GM10847 (cell line): ENCODE data around the gene FZR1.

Experiments
- POLR2A ChIP-seq: IDR thresholded peaks from 2 replicates; pipeline ENCODE4 v1.6.1; 2011; ENCODE audit not compliant: insufficient read length; ENCODE audit errors: extremely low read depth

The FZR1 gene

GRCh38 chr19:3528539-3529211 lies 22.6 kb downstream of the FZR1 start:
- TF ChIP-seq POLR2A: no peak

DNA sequence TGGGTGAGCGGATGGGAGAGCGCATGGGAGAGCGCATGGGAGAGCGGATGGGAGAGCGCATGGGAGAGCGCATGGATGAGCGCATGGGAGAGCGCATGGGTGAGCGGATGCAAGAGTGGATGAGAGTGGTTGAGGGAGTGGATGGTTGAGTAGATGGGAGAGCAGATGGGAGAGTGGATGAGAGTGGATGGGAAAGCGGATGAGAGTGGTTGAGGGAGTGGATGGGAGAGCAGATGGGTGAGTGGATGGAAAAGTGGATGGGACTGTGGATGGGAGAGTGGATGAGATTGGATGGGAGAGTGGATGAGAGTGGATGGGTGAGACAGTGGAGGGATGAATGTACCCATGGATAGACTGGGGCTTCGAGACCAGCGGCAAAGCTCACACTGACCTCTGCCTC lies 24.3 kb downstream of the FZR1 start:
- no peak for TF ChIP-seq POLR2A

DNA sequence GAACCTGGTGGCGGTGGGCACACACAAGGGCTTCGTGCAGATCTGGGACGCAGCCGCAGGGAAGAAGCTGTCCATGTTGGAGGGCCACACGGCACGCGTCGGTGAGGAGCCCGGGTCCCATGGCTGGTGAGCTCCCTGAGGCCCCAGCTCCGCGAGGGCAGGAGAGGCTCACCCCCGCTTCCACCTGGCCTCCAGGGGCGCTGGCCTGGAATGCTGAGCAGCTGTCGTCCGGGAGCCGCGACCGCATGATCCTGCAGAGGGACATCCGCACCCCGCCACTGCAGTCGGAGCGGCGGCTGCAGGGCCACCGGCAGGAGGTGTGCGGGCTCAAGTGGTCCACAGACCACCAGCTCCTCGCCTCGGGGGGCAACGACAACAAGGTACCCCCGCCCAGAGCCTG lies 25.6 kb downstream of the FZR1 start:
- TF ChIP-seq POLR2A: no peak

- no peak for TF ChIP-seq POLR2A
Measured at GRCh38 chr19:3532154-3532786, 26.2 kb downstream of the FZR1 start.

- no peak for TF ChIP-seq POLR2A
Measured at GRCh38 chr19:3533033-3533432, 26.9 kb downstream of the FZR1 start.

- no peak for TF ChIP-seq POLR2A
Measured at GRCh38 chr19:3533563-3534216, 27.6 kb downstream of the FZR1 start.

- TF ChIP-seq POLR2A: no peak
Measured at GRCh38 chr19:3534375-3535234, 28.5 kb downstream of the FZR1 start.

DNA sequence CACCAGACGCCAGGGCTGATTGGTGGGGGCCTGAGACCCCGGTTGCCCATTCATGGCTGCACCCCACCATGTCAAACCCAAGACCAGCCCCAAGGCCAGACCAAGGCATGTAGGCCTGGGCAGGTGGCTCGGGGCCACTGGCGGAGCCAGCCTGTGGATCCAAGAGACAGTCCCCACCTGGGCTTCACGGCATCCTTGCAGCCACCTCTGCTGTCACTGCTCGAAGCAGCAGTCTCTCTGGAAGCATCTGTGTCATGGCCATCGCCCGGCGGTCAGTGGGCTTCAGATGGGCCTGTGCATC lies 29.1 kb downstream of the FZR1 start:
- no peak for TF ChIP-seq POLR2A

GRCh38 chr19:3535563-3535965 lies 29.5 kb downstream of the FZR1 start:
- no peak for TF ChIP-seq POLR2A

- TF ChIP-seq POLR2A: no peak
Measured at GRCh38 chr19:3535981-3536380, 29.9 kb downstream of the FZR1 start.

DNA sequence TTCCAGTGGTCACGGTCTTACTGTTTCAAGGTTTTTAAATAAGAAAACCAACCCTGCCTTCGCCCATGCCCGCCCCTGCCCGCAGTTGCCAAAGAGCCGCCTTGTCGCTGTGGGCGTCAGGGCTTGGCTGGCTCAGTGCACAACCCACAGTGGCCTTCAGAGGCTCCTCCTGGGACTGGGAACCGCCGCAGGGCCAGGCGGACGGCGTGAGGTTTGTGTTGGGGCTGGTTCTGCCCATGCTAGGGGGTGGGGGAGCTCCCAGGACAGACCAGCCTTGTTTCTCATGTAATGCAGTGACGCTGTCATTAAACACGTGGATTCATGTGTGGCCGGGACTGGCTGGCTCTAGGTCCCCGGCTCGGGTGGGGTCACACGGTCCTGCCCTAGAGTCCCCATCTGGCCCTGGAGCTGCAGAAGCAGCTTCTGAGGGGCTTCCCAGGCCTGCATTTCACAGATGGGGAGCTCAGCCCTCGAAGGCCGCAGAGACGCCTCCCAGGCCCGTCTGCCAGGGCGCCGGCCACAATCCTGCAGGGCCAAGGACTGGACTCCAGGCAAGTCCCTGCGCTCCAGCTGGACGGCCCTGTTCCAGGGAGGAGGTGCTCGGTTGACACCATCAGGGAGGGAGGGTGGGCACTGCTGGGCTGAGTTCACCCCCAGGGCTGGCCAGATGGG lies 30.5 kb downstream of the FZR1 start:
- no peak for TF ChIP-seq POLR2A

DNA sequence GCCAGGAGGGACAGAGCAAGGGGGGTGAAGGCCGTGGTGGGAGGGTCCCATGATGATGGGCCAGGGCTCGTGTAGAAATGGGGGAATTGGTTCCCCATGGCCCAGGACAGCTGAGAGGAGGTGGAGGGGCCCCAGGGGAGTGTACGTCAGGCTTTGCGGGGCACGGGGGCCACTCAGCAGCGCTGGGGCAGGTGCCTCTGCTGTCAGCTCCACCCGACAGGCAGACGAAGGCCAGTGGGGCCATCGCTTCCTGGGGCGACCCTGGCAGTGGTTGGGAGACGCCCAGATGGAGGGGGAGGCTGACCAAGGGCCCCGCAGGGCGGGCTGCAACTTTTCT lies 31.0 kb downstream of the FZR1 start:
- no peak for TF ChIP-seq POLR2A

GRCh38 chr19:3537438-3538240 lies 31.5 kb downstream of the FZR1 start:
- no peak for TF ChIP-seq POLR2A

DNA sequence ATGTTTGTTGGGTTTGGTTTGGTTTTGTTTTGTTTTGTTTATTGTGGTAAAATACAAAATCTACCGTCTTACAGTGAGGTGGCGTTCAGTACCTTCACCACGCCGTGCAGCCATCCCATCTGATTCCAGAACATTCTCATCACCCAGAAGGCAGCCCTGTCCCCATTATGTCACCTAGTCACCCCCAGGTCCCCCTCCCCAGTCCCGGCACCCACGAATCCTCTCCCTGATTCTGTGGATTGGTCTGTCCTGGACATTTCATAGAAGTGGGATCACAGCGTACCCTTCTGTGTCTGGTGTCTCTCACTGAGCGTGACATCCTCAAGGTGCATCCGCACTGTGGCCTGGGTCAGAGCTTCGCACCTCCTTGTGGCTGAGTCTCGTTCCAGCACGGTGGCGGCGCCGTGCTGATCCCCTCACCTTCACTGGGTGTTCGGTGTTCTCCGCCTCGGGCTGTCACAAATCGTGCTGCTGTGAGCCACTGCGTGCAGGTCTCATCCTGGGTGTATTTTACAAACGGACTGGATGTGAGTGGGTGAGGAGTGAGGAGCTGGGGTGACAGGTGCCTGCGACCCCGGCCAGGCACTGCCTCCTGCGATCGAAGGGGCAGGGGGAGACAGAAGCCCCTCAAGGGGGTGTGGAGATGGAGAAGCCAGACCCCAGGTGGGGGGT lies 32.3 kb downstream of the FZR1 start:
- TF ChIP-seq POLR2A: no peak

DNA sequence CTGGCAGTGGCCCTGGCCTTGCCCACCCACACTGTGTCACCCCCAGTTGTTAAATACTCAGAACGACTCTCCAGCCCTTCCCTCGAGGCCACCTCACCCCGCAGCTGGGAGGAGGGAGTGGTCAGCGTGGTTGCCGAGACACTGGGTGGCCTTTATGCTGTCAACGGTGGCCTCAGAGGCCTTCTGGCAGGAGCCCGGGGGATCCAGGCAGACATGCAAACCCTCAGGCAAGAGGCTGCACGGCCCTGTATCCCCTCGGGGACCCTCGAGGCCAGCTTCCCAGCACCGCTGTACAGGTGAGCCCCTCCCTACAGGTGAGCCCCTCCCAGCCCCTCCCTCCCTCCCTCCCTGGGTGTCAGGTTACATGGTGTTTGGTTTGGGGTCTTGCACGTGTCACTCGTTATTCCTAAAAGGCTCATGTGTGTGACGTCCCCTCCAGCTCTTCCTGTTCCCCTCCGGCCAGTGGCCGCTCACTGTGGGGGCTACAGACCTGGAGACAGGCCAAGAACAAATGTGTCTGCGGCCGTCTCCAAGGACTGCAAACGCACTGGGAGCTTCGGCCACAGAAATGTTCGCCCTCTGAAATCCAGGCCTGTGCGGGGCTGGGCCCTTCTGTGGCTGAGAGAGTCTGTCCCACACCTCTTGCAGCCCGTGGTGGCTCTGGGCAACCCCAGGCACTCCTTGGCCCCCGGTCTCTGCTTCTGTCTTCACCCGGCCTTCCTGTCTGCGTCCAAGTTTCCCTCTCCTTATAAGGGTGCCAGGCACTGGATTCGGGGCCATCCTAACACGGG lies 33.0 kb downstream of the FZR1 start, which contains the start of gene TEKTIP1:
Gene TEKTIP1 (plus strand): TSS at position 210 of the 791 bp plus-strand sequence. CDS start 4 bp downstream, at position 214.
- TF ChIP-seq POLR2A: no peak
